PC-9 (cell line): Measurements from ENCODE around the gene TUBGCP6. TPM values are rescaled to one million over a fixed set of nuclear protein-coding genes. Genes with fewer than 3 reads are reported as not detected.

Experiments
- BruUV-seq: library from RNA; stranded (reverse); fragments of 400-500 nt; replicated peaks from 2 replicates; lab custom pipeline; 2021; lab: Mats Ljungman, UMichigan
- CTCF ChIA-PET: fragments of 300-600 bp; sonication (Branson Sonifier 250); formaldehyde crosslinking; loops from one replicate; lab custom pipeline; 2022; ENCODE audit warnings: antibody characterized with exemption; lab: Charles Lee
- POLR2A ChIA-PET: fragments of 300-600 bp; sonication (Branson Sonifier 250); formaldehyde crosslinking; loops from one replicate; lab custom pipeline; 2022; ENCODE audit warnings: antibody characterized with exemption; ENCODE audit not compliant: unreplicated experiment; lab: Charles Lee
- DNase-seq, 2 experiments: peaks; one replicate each; pipeline versions ENCODE4 v3.0.0 to v3.0.0-alpha.2; 2015 to 2022; ENCODE audit warnings: mixed read lengths in 1 of 2
- H2AFZ ChIP-seq: fragments of 200-600 bp; sonication (generic); 2 replicates; pipeline ENCODE4 v1.8.1; 2017; ENCODE audit warnings: antibody characterized with exemption
- H3F3A ChIP-seq: fragments of 200-600 bp; sonication (generic); 2 replicates; pipeline ENCODE4 v1.8.1; 2017; ENCODE audit warnings: antibody characterized with exemption, mild to moderate bottlenecking, low read depth; ENCODE audit not compliant: insufficient read depth
- H3K27ac ChIP-seq: fragments of 200-600 bp; sonication (generic); 2 replicates; pipeline ENCODE4 v1.6.1; 2016; ENCODE audit warnings: mixed run types
- H3K27me3 ChIP-seq: fragments of 200-600 bp; sonication (generic); 2 replicates; pipeline ENCODE4 v1.6.1; 2016; ENCODE audit warnings: low read depth, mixed run types; ENCODE audit not compliant: insufficient read depth
- H3K36me3 ChIP-seq: fragments of 200-600 bp; sonication (generic); 2 replicates; pipeline ENCODE4 v1.6.1; 2016; ENCODE audit warnings: low read depth, mixed run types
- H3K4me1 ChIP-seq: fragments of 200-600 bp; sonication (generic); replicated peaks from 2 replicates; pipeline ENCODE4 v1.6.1; 2016; ENCODE audit warnings: mixed run types; ENCODE audit not compliant: insufficient read depth
- H3K4me2 ChIP-seq: fragments of 200-600 bp; sonication (generic); 2 replicates; pipeline ENCODE4 v1.6.1; 2017; ENCODE audit warnings: mixed run types
- H3K4me3 ChIP-seq: fragments of 200-600 bp; sonication (generic); 2 replicates; pipeline ENCODE4 v1.6.1; 2016; ENCODE audit warnings: mixed run types
- H3K79me2 ChIP-seq: fragments of 200-600 bp; sonication (generic); 2 replicates; pipeline ENCODE4 v1.6.1; 2017; ENCODE audit warnings: low read depth, mixed run types
- H3K9me2 ChIP-seq: fragments of 200-600 bp; sonication (generic); 2 replicates; pipeline ENCODE4 v1.8.1; 2017; ENCODE audit warnings: mild to moderate bottlenecking; ENCODE audit not compliant: insufficient read depth
- H3K9me3 ChIP-seq: fragments of 200-600 bp; sonication (generic); 2 replicates; pipeline ENCODE4 v1.8.1; 2016; ENCODE audit warnings: low read depth; ENCODE audit not compliant: insufficient read depth
- H4K20me1 ChIP-seq: fragments of 200-600 bp; sonication (generic); 2 replicates; pipeline ENCODE4 v1.8.1; 2017; ENCODE audit not compliant: insufficient read depth
- EZH2 ChIP-seq: fragments of 200-600 bp; sonication (generic); IDR thresholded peaks from 2 replicates; pipeline ENCODE4 v1.8.0; 2017; ENCODE audit warnings: antibody characterized with exemption, low read depth
- intact Hi-C: fragments of 100-400 bp; cut with micrococcal nuclease; formaldehyde crosslinking; loops from one replicate; pipeline ENCODE4 v1.10.0; 2022; ENCODE audit not compliant: unreplicated experiment
- total RNA-seq: library from RNA; stranded (reverse); gene quantifications from 2 replicates; pipeline ENCODE4 v1.2.3, GENCODE V29; 2021
- TF ChIP-seq, protein P1 (sequence below): fragments of 200-600 bp; sonication (generic); conservative IDR thresholded peaks from 2 replicates; pipeline ENCODE4 v1.6.1; 2017; ENCODE audit warnings: mixed run types, antibody characterized with exemption, mild to moderate bottlenecking, moderate library complexity

TUBGCP6 gene
- total RNA-seq, 1 experiment from 2014 or later: 31.3 TPM

DNA sequence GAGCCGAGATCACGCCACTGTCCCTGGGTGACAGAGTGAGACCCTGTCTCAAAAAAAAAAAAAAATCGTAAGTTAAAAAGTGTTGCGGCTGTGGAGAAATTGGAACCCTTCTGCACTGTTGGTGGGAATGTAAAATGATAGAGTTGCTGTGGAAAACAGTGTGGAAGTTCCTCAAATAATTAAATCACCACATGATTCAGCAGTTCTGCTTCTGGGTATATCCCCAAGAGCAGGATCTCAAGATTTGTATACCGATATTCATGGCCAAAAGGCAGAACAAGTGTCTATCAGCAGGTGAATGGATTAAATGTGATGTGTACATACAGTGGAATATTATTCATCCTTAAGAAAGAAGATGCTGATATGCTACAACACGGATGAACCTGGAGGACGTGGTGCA is 40.3 kb downstream of the TUBGCP6 start:
- H3K79me2 ChIP-seq: peaks cover 28% of the 10 kb centered on the region
- CTCF ChIA-PET: no interaction called here
- H3K4me2 ChIP-seq: no peak overlapping the region

DNA sequence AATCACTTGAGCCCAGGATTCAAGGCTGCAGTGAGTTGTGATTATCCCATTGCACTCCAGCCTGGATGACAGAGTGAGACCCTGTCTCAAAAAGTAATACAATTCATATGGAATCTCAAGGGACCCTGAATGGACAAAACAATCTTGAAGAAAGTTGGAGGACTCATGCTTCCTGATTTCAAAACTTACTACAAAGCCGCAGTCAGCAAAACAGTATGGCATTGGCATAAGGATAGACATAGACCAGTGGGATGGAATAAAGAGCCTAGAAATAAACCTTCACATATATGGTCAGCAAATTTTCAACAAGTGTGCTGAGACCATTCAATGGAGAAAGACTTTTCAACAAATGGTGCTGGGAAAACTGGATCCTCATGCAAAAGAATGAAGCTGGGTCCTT is 41.5 kb downstream of the TUBGCP6 start:
- no peak overlapping the region for H3K27ac ChIP-seq
- H2AFZ ChIP-seq: no peak overlapping the region
- DNase-seq: no peak
- no peak for TF ChIP-seq EZH2
- TF ChIP-seq, protein P1, sequence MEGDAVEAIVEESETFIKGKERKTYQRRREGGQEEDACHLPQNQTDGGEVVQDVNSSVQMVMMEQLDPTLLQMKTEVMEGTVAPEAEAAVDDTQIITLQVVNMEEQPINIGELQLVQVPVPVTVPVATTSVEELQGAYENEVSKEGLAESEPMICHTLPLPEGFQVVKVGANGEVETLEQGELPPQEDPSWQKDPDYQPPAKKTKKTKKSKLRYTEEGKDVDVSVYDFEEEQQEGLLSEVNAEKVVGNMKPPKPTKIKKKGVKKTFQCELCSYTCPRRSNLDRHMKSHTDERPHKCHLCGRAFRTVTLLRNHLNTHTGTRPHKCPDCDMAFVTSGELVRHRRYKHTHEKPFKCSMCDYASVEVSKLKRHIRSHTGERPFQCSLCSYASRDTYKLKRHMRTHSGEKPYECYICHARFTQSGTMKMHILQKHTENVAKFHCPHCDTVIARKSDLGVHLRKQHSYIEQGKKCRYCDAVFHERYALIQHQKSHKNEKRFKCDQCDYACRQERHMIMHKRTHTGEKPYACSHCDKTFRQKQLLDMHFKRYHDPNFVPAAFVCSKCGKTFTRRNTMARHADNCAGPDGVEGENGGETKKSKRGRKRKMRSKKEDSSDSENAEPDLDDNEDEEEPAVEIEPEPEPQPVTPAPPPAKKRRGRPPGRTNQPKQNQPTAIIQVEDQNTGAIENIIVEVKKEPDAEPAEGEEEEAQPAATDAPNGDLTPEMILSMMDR: no peak
- BruUV-seq: no TSS peak
- ChIA-PET CTCF (no interaction called here), POLR2A (no interaction called here)
- peaks cover 21% of the 10 kb centered on the region for H3K36me3 ChIP-seq
- H3K27me3 ChIP-seq: no peaks in the 10 kb centered on the region
- intact Hi-C loops: loop anchor here (5.0 kb wide), 1 partner anchor 276 kb away; no protein-coding TSS in a partner anchor
- H3K4me2 ChIP-seq: no peak overlapping the region
- no peak overlapping the region for H3K4me3 ChIP-seq
- no peaks in the 10 kb centered on the region for H3K9me3 ChIP-seq
- peaks cover 12% of the 10 kb centered on the region for H3K4me1 ChIP-seq
- peaks cover 35% of the 10 kb centered on the region for H4K20me1 ChIP-seq
- no peaks in the 10 kb centered on the region for H3K9me2 ChIP-seq
- peaks cover 28% of the 10 kb centered on the region for H3K79me2 ChIP-seq
- H3F3A ChIP-seq: peaks cover 46% of the 10 kb centered on the region; the same call in 1 of the 2 replicates

More for the DNA sequence above, 40.3 kb downstream of the TUBGCP6 start:
- no peak for TF ChIP-seq EZH2
- TF ChIP-seq, protein P1: no peak
- no peak overlapping the region for H2AFZ ChIP-seq
- intact Hi-C loops: loop anchor here (5.0 kb wide), 1 partner anchor 277 kb away; no protein-coding TSS in a partner anchor
- peaks cover 34% of the 10 kb centered on the region; the same call in 1 of the 2 replicates for H3F3A ChIP-seq
- H3K9me2 ChIP-seq: no peaks in the 10 kb centered on the region
- no peak overlapping the region for H3K27ac ChIP-seq
- POLR2A ChIA-PET: interaction anchor here (0.7 kb wide), 1 partner anchor 103 kb away, joined by 3 read pairs; the partner anchor contains the start of gene PLXNB2
- H3K4me1 ChIP-seq: peaks cover 12% of the 10 kb centered on the region
- H3K27me3 ChIP-seq: no peaks in the 10 kb centered on the region
- no peak overlapping the region for H3K4me3 ChIP-seq
- H4K20me1 ChIP-seq: peaks cover 47% of the 10 kb centered on the region
- H3K9me3 ChIP-seq: no peaks in the 10 kb centered on the region
- peaks cover 21% of the 10 kb centered on the region for H3K36me3 ChIP-seq
- no peak for DNase-seq
- BruUV-seq: no TSS peak

DNA sequence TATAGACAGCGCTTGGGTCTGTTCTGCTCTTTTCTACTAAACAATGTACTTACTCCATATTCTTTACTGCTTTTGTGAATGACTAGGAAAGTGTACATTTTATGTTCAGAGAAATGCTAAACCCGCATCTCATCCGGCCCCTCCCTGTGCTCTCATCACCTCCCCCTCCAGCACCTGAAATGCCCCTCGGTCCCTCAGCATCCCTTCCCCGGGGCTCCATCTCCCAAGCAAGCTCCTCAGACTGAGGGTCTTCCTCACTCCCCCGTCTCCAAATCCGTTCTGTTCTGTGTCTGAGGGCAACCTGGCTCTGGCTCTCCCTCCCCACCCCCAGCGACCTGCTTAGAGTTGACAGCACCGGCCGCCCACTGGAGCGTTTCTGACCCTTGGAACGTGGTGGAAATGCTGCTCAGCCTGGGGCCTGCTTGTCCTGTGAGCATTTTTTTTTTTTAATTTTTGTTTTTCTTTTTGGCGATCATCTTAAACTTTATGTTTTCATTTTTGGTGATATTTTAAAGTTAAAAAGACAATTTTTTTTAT is 42.6 kb downstream of the TUBGCP6 start:
- peak overlapping the region; percentile 97 for H3K4me2 ChIP-seq
- H3K9me3 ChIP-seq: no peaks in the 10 kb centered on the region
- no peaks in the 10 kb centered on the region for H3K9me2 ChIP-seq
- H3K36me3 ChIP-seq: peaks cover 28% of the 10 kb centered on the region
- TSS peak; percentile 29 for BruUV-seq
- ChIA-PET POLR2A (no interaction called here), CTCF (interaction anchor here (0.5 to 0.7 kb wide), 2 partner anchors 198 to 215 kb away, joined by 6 read pairs; no protein-coding TSS in a partner anchor)
- peaks cover 28% of the 10 kb centered on the region for H3K79me2 ChIP-seq
- H3K27me3 ChIP-seq: no peaks in the 10 kb centered on the region
- DNase-seq: no peak
- intact Hi-C loops: loop anchor here (5.0 kb wide), 1 partner anchor 275 kb away; no protein-coding TSS in a partner anchor
- H3K27ac ChIP-seq: no peak overlapping the region
- H3K4me1 ChIP-seq: peaks cover 12% of the 10 kb centered on the region
- no peak for TF ChIP-seq EZH2
- TF ChIP-seq, protein P1: no peak
- H4K20me1 ChIP-seq: peaks cover 24% of the 10 kb centered on the region
- H3K4me3 ChIP-seq: peak overlapping the region; percentile 89
- peaks cover 41% of the 10 kb centered on the region; the same call in 1 of the 2 replicates for H3F3A ChIP-seq
- H2AFZ ChIP-seq: no peak overlapping the region
